ENCODE results near the gene IPMK.
"Not testable (repeated sequence)": the region's sequence is repeated elsewhere in the genome, so short reads cannot be mapped to it uniquely, and the experiment has no call there.

The IPMK gene

GRCh38 chr10:58262766-58263165 is 4.9 kb downstream of the IPMK start:
- no peak for TF ChIP-seq EZH2 (IDR thresholded peaks at IDR 0.05; ENCODE audit: borderline replicate concordance, low read depth, low read length, severe bottlenecking)
- Histone ChIP-seq H2AFZ (ENCODE audit: low read depth, low read length) (no peak overlapping the region), H3K9ac (ENCODE audit: low read depth, low read length) (no peak overlapping the region), H3K27me3 (ENCODE audit: insufficient read depth, low read length, poor library complexity) (no peaks in the 10 kb centered on the region), H3K9me3 (ENCODE audit: insufficient read depth, low read length, severe bottlenecking) (no peaks in the 10 kb centered on the region), H4K20me1 (ENCODE audit: insufficient read depth, low read length) (peaks cover 14% of the 10 kb centered on the region; the same call in 1 of the 2 replicates), H3K79me2 (ENCODE audit: insufficient read depth, low read length) (peaks cover 97% of the 10 kb centered on the region), H3K4me2 (ENCODE audit: insufficient read depth, low read length) (0 out of 2 replicates have a peak overlapping the region, but pooled peaks have one; percentile 82), H3K4me3 (ENCODE audit: low read depth in 1 of 2, low read length in 2 of 2) (no peak overlapping the region), H3K27ac (ENCODE audit: low read length) (no peak overlapping the region), H3K4me1 (ENCODE audit: insufficient read depth, low read length) (peaks cover 28% of the 10 kb centered on the region), H3K36me3 (ENCODE audit: insufficient read depth, low read length) (peaks cover 3% of the 10 kb centered on the region; the same call in 1 of the 2 replicates)
- no peak for ATAC-seq (ENCODE audit: insufficient read depth, low read depth)
- DNase-seq = no peak

GRCh38 chr10:58260334-58260733 is 7.4 kb downstream of the IPMK start:
- peaks cover 6% of the 10 kb centered on the region; the same call in 1 of the 2 replicates for H3K36me3 ChIP-seq (ENCODE audit: insufficient read depth, low read length)
- TF ChIP-seq EZH2 (IDR thresholded peaks at IDR 0.05; ENCODE audit: borderline replicate concordance, low read depth, low read length, severe bottlenecking) (no peak), CTCF (IDR thresholded peaks at IDR 0.05; ENCODE audit: borderline replicate concordance, extremely low read depth, low read length, poor library complexity, severe bottlenecking) (no peak)
- H3K4me1 ChIP-seq (ENCODE audit: insufficient read depth, low read length) = peaks cover 19% of the 10 kb centered on the region
- H3K27me3 ChIP-seq (ENCODE audit: insufficient read depth, low read length, poor library complexity) = no peaks in the 10 kb centered on the region
- DNase-seq (no peak), ATAC-seq (ENCODE audit: insufficient read depth, low read depth) (no peak)
- H3K9me3 ChIP-seq (ENCODE audit: insufficient read depth, low read length, severe bottlenecking) = no peaks in the 10 kb centered on the region
- H3K27ac ChIP-seq (ENCODE audit: low read length) = no peak overlapping the region
- no peak overlapping the region for H2AFZ ChIP-seq (ENCODE audit: low read depth, low read length)
- no peak overlapping the region for H3K4me3 ChIP-seq (ENCODE audit: low read depth in 1 of 2, low read length in 2 of 2)
- H3K9ac ChIP-seq (ENCODE audit: low read depth, low read length) = no peak overlapping the region
- H4K20me1 ChIP-seq (ENCODE audit: insufficient read depth, low read length) = peaks cover 5% of the 10 kb centered on the region; the same call in 1 of the 2 replicates
- no peak overlapping the region for H3K4me2 ChIP-seq (ENCODE audit: insufficient read depth, low read length)
- H3K79me2 ChIP-seq (ENCODE audit: insufficient read depth, low read length) = peaks cover 96% of the 10 kb centered on the region

GRCh38 chr10:58258977-58259692 is 8.6 kb downstream of the IPMK start:
- peaks cover 6% of the 10 kb centered on the region; the same call in 1 of the 2 replicates for H3K36me3 ChIP-seq (ENCODE audit: insufficient read depth, low read length)
- H3K79me2 ChIP-seq (ENCODE audit: insufficient read depth, low read length) = peaks cover 93% of the 10 kb centered on the region
- H3K9ac ChIP-seq (ENCODE audit: low read depth, low read length) = no peak overlapping the region
- TF ChIP-seq CTCF (IDR thresholded peaks at IDR 0.05; ENCODE audit: borderline replicate concordance, extremely low read depth, low read length, poor library complexity, severe bottlenecking) (no peak), EZH2 (IDR thresholded peaks at IDR 0.05; ENCODE audit: borderline replicate concordance, low read depth, low read length, severe bottlenecking) (no peak)
- no peak overlapping the region for H3K4me2 ChIP-seq (ENCODE audit: insufficient read depth, low read length)
- H3K4me3 ChIP-seq (ENCODE audit: low read depth in 1 of 2, low read length in 2 of 2) = no peak overlapping the region
- no peak overlapping the region for H2AFZ ChIP-seq (ENCODE audit: low read depth, low read length)
- ATAC-seq (ENCODE audit: insufficient read depth, low read depth) = no peak
- H3K27me3 ChIP-seq (ENCODE audit: insufficient read depth, low read length, poor library complexity) = no peaks in the 10 kb centered on the region
- peaks cover 3% of the 10 kb centered on the region for H3K9me3 ChIP-seq (ENCODE audit: insufficient read depth, low read length, severe bottlenecking)
- DNase-seq = no peak
- H3K4me1 ChIP-seq (ENCODE audit: insufficient read depth, low read length) = peaks cover 7% of the 10 kb centered on the region
- H3K27ac ChIP-seq (ENCODE audit: low read length) = no peak overlapping the region
- H4K20me1 ChIP-seq (ENCODE audit: insufficient read depth, low read length) = peaks cover 9% of the 10 kb centered on the region; the same call in 1 of the 2 replicates

GRCh38 chr10:58256013-58256780 is 11.5 kb downstream of the IPMK start:
- peaks cover 69% of the 10 kb centered on the region for H3K79me2 ChIP-seq (ENCODE audit: insufficient read depth, low read length)
- not testable (repeated sequence) for ATAC-seq (ENCODE audit: insufficient read depth, low read depth); H3K9me3 ChIP-seq (ENCODE audit: insufficient read depth, low read length, severe bottlenecking)

More at GRCh38 chr10:58256013-58256780, 11.5 kb downstream of the IPMK start:
- H3K27ac ChIP-seq (ENCODE audit: low read length); H3K4me3 ChIP-seq (ENCODE audit: low read depth in 1 of 2, low read length in 2 of 2); H3K36me3 ChIP-seq (ENCODE audit: insufficient read depth, low read length); H3K9ac ChIP-seq (ENCODE audit: low read depth, low read length); DNase-seq; H4K20me1 ChIP-seq (ENCODE audit: insufficient read depth, low read length); H3K4me1 ChIP-seq (ENCODE audit: insufficient read depth, low read length); H3K27me3 ChIP-seq (ENCODE audit: insufficient read depth, low read length, poor library complexity); H2AFZ ChIP-seq (ENCODE audit: low read depth, low read length); H3K4me2 ChIP-seq (ENCODE audit: insufficient read depth, low read length): not testable (repeated sequence)

Measured in DND-41 (cell line).